B cell (primary cell): ENCODE results near the gene PDE6H. TPM values are rescaled to one million over a fixed set of nuclear protein-coding genes. Genes with fewer than 3 reads are reported as not detected.

Experiments used
- ATAC-seq: fragments of 200-7000 bp; cut with Tn5 transposase; one replicate; pipeline ENCODE4 v1.10.0; 2021; ENCODE audit warnings: low read depth, mild to moderate bottlenecking, moderate number of reproducible peaks, moderate library complexity
- CTCF ChIA-PET: fragments of 350-600 bp; sonication (Branson Sonifier 250); formaldehyde crosslinking; loops from one replicate; lab custom pipeline; 2021; ENCODE audit warnings: antibody characterized with exemption, inconsistent platforms; lab: Charles Lee
- POLR2A ChIA-PET: fragments of 350-600 bp; sonication (Branson Sonifier 250); formaldehyde crosslinking; loops from one replicate; lab custom pipeline; 2021; ENCODE audit warnings: antibody characterized with exemption; lab: Charles Lee
- DNase-seq: peaks from one replicate; pipeline ENCODE4 v3.0.0; 2013
- H2AFZ ChIP-seq: 2 replicates; pipeline ENCODE4 v1.6.1; 2012; ENCODE audit warnings: mild to moderate bottlenecking, low read depth, low read length; ENCODE audit not compliant: insufficient read depth, poor library complexity, severe bottlenecking
- H3K27ac ChIP-seq, 2 donors: 1 replicate in 1 of 2; 2 replicates in 1 of 2; pipeline ENCODE4 v1.5.1; 2012 to 2013; ENCODE audit warnings: low read length in 2 of 2, mild to moderate bottlenecking in 2 of 2, moderate library complexity in 1 of 2
- H3K27me3 ChIP-seq, 4 experiments: fragments of 200-600 bp in 1 of 4; sonication (generic) in 1 of 4; replicated peaks in 1 of 4; 1 replicate in 2 of 4; 2 replicates in 2 of 4; pipeline versions ENCODE4 v1.6.1 to v1.7.0; 2013 to 2016; ENCODE audit warnings: low read length in 3 of 4, mild to moderate bottlenecking in 2 of 4, mixed read lengths in 1 of 4, moderate library complexity in 1 of 4; ENCODE audit not compliant: insufficient read depth in 4 of 4, control insufficient read depth in 3 of 4; ENCODE audit errors: control extremely low read depth in 1 of 4
- H3K36me3 ChIP-seq, 2 experiments: replicated peaks in 1 of 2; 1 replicate in 1 of 2; 2 replicates in 1 of 2; pipeline versions ENCODE4 v1.6.1 to v1.7.1; 2013; ENCODE audit warnings: low read length in 1 of 2; ENCODE audit not compliant: insufficient read depth in 2 of 2, control insufficient read depth in 1 of 2; ENCODE audit errors: control extremely low read depth in 1 of 2, extremely low read depth in 1 of 2
- H3K4me1 ChIP-seq, 2 donors: fragments of 200-600 bp in 1 of 2; sonication (generic) in 1 of 2; 1 replicate in 1 of 2; 2 replicates in 1 of 2; pipeline versions ENCODE4 v1.5.1 to v1.6.1; 2013 to 2017; ENCODE audit warnings: low read length in 2 of 2; ENCODE audit not compliant: control insufficient read depth in 2 of 2, insufficient read depth in 2 of 2
- H3K4me2 ChIP-seq: replicated peaks from 2 replicates; pipeline ENCODE3; 2012; ENCODE audit warnings: mild to moderate bottlenecking, low read depth, low read length; ENCODE audit not compliant: poor library complexity, severe bottlenecking
- H3K4me3 ChIP-seq, 5 experiments: fragments of 200-600 bp in 1 of 5; sonication (generic) in 1 of 5; 1 replicate in 3 of 5; 2 replicates in 2 of 5; pipeline versions ENCODE4 v1.5.1 to v1.7.0; 2011 to 2016; ENCODE audit warnings: low read length in 4 of 5, mild to moderate bottlenecking in 4 of 5, low read depth in 2 of 5, control low read depth in 1 of 5, moderate library complexity in 1 of 5; ENCODE audit not compliant: insufficient read depth in 1 of 5; ENCODE audit errors: control extremely low read depth in 1 of 5, extremely low read depth in 1 of 5
- H3K79me2 ChIP-seq: fragments of 200-600 bp; sonication (generic); one replicate; pipeline ENCODE4 v1.6.0; 2016; ENCODE audit warnings: low read length; ENCODE audit not compliant: control insufficient read depth, insufficient read depth
- H3K9ac ChIP-seq: fragments of 200-600 bp; sonication (generic); 2 replicates; pipeline ENCODE4 v1.6.1; 2017; ENCODE audit warnings: mild to moderate bottlenecking, low read length, moderate library complexity
- H3K9me3 ChIP-seq, 3 donors: one replicate each; pipeline versions ENCODE4 v1.6.1 to v1.7.1; 2013; ENCODE audit warnings: low read length in 2 of 3; ENCODE audit not compliant: control insufficient read depth in 2 of 3, insufficient read depth in 1 of 3; ENCODE audit errors: control extremely low read depth in 1 of 3
- H4K20me1 ChIP-seq: 2 replicates; pipeline ENCODE4 v1.6.0; 2012; ENCODE audit warnings: mild to moderate bottlenecking, low read length; ENCODE audit not compliant: insufficient read depth, control insufficient read depth, poor library complexity, severe bottlenecking
- H3K27ac Mint-ChIP-seq: one replicate; pipeline ENCODE4 v1.8.0; 2021; ENCODE audit warnings: mixed read lengths
- H3K27me3 Mint-ChIP-seq: one replicate; pipeline ENCODE4 v1.8.0; 2021; ENCODE audit warnings: mixed read lengths
- H3K4me1 Mint-ChIP-seq: one replicate; pipeline ENCODE4 v1.8.0; 2021; ENCODE audit warnings: mixed read lengths
- H3K4me3 Mint-ChIP-seq: one replicate; pipeline ENCODE4 v1.8.0; 2021; ENCODE audit warnings: mixed read lengths
- H3K9me3 Mint-ChIP-seq: one replicate; pipeline ENCODE4 v1.8.0; 2022; ENCODE audit warnings: mixed read lengths; ENCODE audit not compliant: insufficient read depth
- CTCF ChIP-seq: fragments of 200-600 bp; IDR thresholded peaks from one replicate; pipeline ENCODE4 v1.8.0; 2022; ENCODE audit warnings: antibody characterized with exemption, mild to moderate bottlenecking
- EZH2 ChIP-seq: IDR thresholded peaks from 2 replicates; pipeline ENCODE4 v1.6.1; 2012; ENCODE audit warnings: borderline replicate concordance, low read depth, mild to moderate bottlenecking, moderate library complexity, low read length; ENCODE audit not compliant: insufficient read depth, poor library complexity, severe bottlenecking
- WGBS: methylation state at CpG from one replicate; pipeline ENCODE4 v1.1.5; 2013; ENCODE audit warnings: missing lambda C conversion rate; ENCODE audit not compliant: insufficient coverage; 5-methylcytosine and 5-hydroxymethylcytosine counted together
- intact Hi-C: fragments of 100-400 bp; cut with micrococcal nuclease; formaldehyde crosslinking; loops from one replicate; pipeline ENCODE4 v1.10.0; 2022
- polyA plus RNA-seq: library from polyadenylated mRNA; depleted of rRNA; stranded (reverse); fragments of >200 nt; gene quantifications from 2 replicates; pipeline ENCODE4 v1.2.3, GENCODE V29; 2012
- total RNA-seq, 2 donors: library from RNA; stranded (reverse); fragments of 120-200 nt in 1 of 2; gene quantifications; 1 replicate in 1 of 2; 2 replicates in 1 of 2; pipeline versions ENCODE4 v1.2.3 to v1.2.4, GENCODE V29; 2013 to 2022

Gene PDE6H
- total and polyA plus RNA-seq, 2 donors (not counting 1 experiment from before 2014, with no cell fraction given) = not detected

GRCh38 chr12:14995583-14996425 is 23.0 kb downstream of the PDE6H start:
- Histone ChIP-seq H3K79me2 (peaks cover 30% of the 10 kb centered on the region), H2AFZ (peak overlapping the region; percentile 18), H3K4me3 (no peak overlapping the region), H3K36me3 (no peaks in the 10 kb centered on the region), H3K9ac (no peak overlapping the region), H3K27ac (no peak overlapping the region), H4K20me1 (no peaks in the 10 kb centered on the region), H3K9me3 (peaks cover 0 to 5% (median 0%) of the 10 kb centered on the region in 3 donors), H3K4me2 (no peak overlapping the region), H3K4me1 (peaks cover 34 to 36% of the 10 kb centered on the region in 2 donors), H3K27me3 (peaks cover 0 to 4% (median 1%) of the 10 kb centered on the region in 4 experiments)
- Mint-ChIP-seq H3K9me3 (peaks cover 3% of the 10 kb centered on the region), H3K27ac (peak overlapping the region; percentile 38), H3K27me3 (peaks cover 5% of the 10 kb centered on the region), H3K4me3 (no peak overlapping the region), H3K4me1 (peaks cover 39% of the 10 kb centered on the region)
- ChIA-PET CTCF (interaction anchor here (0.6 to 6.0 kb wide), 57 partner anchors 10 to 914 kb away, joined by 3 to 192 read pairs (median 4); partner anchors contain the start of genes ARHGDIB, ART4, ERP27 and RERG), POLR2A (interaction anchor here (0.8 to 1.1 kb wide), 2 partner anchors 34 to 41 kb away, joined by 3 read pairs; no protein-coding TSS in a partner anchor)
- peak; percentile 45 for ATAC-seq
- DNase-seq = peak; percentile 79
- no CpG with 5 or more reads among the region's 3 CpGs for WGBS
- intact Hi-C loops = loop anchor here (1.0 to 10.0 kb wide), 9 partner anchors 47 to 757 kb away; a partner anchor contains a TSS
- no peak for TF ChIP-seq EZH2
- TF ChIP-seq CTCF = peak; percentile 83

- H3K27me3 Mint-ChIP-seq = peaks cover 11% of the 10 kb centered on the region
- CTCF ChIA-PET = interaction anchor here (1.1 to 4.6 kb wide), 2 partner anchors 146 to 224 kb away, joined by 3 to 28 read pairs; no protein-coding TSS in a partner anchor
- intact Hi-C loops = loop anchor here (5.0 to 10.0 kb wide), 3 partner anchors 219 to 366 kb away; no protein-coding TSS in a partner anchor
- Histone ChIP-seq H3K79me2 (peaks cover 14% of the 10 kb centered on the region), H2AFZ (no peak overlapping the region), H3K27me3 (peaks cover 0 to 9% (median 4%) of the 10 kb centered on the region in 4 experiments), H3K36me3 (no peaks in the 10 kb centered on the region), H3K4me1 (peaks cover 27% of the 10 kb centered on the region in 2 donors), H3K4me3 (no peak overlapping the region), H3K9ac (no peak overlapping the region), H3K9me3 (no peaks in the 10 kb centered on the region), H3K4me2 (no peak overlapping the region), H4K20me1 (no peaks in the 10 kb centered on the region), H3K27ac (no peak overlapping the region)
- H3K27ac Mint-ChIP-seq = no peak overlapping the region
- H3K9me3 Mint-ChIP-seq = no peaks in the 10 kb centered on the region
- POLR2A ChIA-PET = no interaction called here
- TF ChIP-seq CTCF = no peak
- TF ChIP-seq EZH2 = no peak
- WGBS = no CpG with 5 or more reads among the region's 3 CpGs
- no peak overlapping the region for H3K4me3 Mint-ChIP-seq
- DNase-seq (no peak), ATAC-seq (no peak)
- H3K4me1 Mint-ChIP-seq = peaks cover 27% of the 10 kb centered on the region
Observed at GRCh38 chr12:14997998-14998397, 25.2 kb downstream of the PDE6H start.
